GM21390 (cell line): ENCODE results near the gene FER.
A peak's percentile ranks its signal among the peaks of the same experiment; 100 is the strongest.

Experiments used
- ATAC-seq: cut with Tn5 transposase; IDR thresholded peaks from one replicate; pipeline ENCODE4 v1.9.1; 2021; ENCODE audit not compliant: unreplicated experiment

The FER gene

GRCh38 chr5:109164001-109164400 is 416.3 kb downstream of the FER start:
- no peak for ATAC-seq

GRCh38 chr5:109167586-109167985 is 419.9 kb downstream of the FER start:
- ATAC-seq, result no peak

- no peak for ATAC-seq
Measured at GRCh38 chr5:109168151-109168550, 420.5 kb downstream of the FER start.

- ATAC-seq, result no peak
Measured at GRCh38 chr5:109170629-109171350, 423.1 kb downstream of the FER start.

GRCh38 chr5:109171437-109172073 is 423.9 kb downstream of the FER start:
- peak; percentile 81 for ATAC-seq

- ATAC-seq, result no peak
Measured at GRCh38 chr5:109173036-109173794, 425.5 kb downstream of the FER start.

- no peak for ATAC-seq
Measured at GRCh38 chr5:109177227-109177626, 429.5 kb downstream of the FER start.

GRCh38 chr5:109177782-109178181 is 430.1 kb downstream of the FER start:
- no peak for ATAC-seq

- no peak for ATAC-seq
Measured at GRCh38 chr5:109180668-109181067, 433.0 kb downstream of the FER start.

GRCh38 chr5:109186759-109187158 is 439.1 kb downstream of the FER start:
- ATAC-seq, result no peak

- ATAC-seq, result peak; percentile 60
Measured at GRCh38 chr5:109191153-109191558, 443.5 kb downstream of the FER start.

- ATAC-seq, result no peak
Measured at GRCh38 chr5:109192027-109192426, 444.3 kb downstream of the FER start.

GRCh38 chr5:109192555-109193281 is 445.0 kb downstream of the FER start:
- no peak for ATAC-seq

GRCh38 chr5:109195667-109196066 is 448.0 kb downstream of the FER start:
- no peak for ATAC-seq

GRCh38 chr5:109196087-109196822 is 448.6 kb downstream of the FER start:
- ATAC-seq, result no peak

- ATAC-seq, result no peak
Measured at GRCh38 chr5:109196823-109197160, 449.1 kb downstream of the FER start.

GRCh38 chr5:109199289-109199688 is 451.6 kb downstream of the FER start:
- no peak for ATAC-seq

- no peak for ATAC-seq
Measured at GRCh38 chr5:109199799-109200620, 452.3 kb downstream of the FER start.

GRCh38 chr5:109215040-109215439 is 467.3 kb downstream of the FER start:
- no peak for ATAC-seq

GRCh38 chr5:109218818-109219217 is 471.1 kb downstream of the FER start:
- no peak for ATAC-seq
